H54 (cell line): ENCODE data around the gene OBSCN.

Source experiments
- DNase-seq: peaks from one replicate; pipeline ENCODE4 v3.0.0; 2011; ENCODE audit warnings: low spot score, mixed read lengths; ENCODE audit not compliant: insufficient read length
- FAIRE-seq: peaks from 3 replicates; lab custom pipeline; 2011; peaks lifted over from hg19 to GRCh38; lab: Jason Lieb, UNC
- POLR2A ChIP-seq: IDR thresholded peaks from 2 replicates; pipeline ENCODE4 v1.6.1; 2011; ENCODE audit warnings: low read depth, mild to moderate bottlenecking, low read length

Gene OBSCN

DNA sequence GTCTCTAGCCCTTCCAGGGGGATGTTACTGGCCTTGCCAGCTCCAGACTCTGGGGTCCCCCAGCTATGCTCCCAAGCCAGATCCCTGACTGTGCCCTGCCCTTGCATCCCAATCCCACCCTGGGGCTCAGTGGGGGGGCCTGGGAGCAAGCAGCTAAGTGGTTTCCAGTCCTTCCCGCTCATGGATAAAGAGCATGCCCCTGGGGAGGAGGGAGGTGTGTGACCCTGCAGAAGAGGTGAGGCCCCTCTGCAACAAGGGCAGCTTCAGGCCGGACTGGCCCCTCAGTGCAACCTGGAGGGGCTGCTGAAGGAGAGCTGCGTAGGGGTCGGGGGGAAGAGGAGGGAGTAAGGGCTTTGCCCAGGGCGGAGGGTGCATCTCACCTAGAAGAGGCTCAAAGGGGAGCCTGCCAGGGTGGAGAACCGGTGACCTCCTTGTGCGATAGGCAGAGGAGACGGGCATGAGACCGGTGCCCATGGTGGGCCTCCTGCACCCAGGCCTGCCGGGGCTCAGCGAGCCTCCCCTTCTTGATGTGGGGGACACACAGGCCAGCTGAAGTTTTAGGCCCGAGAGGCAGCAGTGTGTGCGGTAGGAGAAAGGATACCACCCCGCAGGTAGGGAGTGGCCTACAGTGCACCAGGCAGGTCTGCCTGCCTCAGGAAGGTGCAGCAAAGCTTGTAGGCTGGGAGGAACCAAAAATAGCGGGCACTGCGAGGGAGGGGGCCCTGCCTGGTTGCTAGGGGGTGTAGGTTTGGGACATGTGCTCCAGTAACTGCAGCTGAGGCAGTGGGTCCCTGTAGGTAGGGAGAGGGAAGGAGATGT, 3.1 kb downstream of the OBSCN start:
- FAIRE-seq (no peak), DNase-seq (no peak)
- no peak for TF ChIP-seq POLR2A

DNA sequence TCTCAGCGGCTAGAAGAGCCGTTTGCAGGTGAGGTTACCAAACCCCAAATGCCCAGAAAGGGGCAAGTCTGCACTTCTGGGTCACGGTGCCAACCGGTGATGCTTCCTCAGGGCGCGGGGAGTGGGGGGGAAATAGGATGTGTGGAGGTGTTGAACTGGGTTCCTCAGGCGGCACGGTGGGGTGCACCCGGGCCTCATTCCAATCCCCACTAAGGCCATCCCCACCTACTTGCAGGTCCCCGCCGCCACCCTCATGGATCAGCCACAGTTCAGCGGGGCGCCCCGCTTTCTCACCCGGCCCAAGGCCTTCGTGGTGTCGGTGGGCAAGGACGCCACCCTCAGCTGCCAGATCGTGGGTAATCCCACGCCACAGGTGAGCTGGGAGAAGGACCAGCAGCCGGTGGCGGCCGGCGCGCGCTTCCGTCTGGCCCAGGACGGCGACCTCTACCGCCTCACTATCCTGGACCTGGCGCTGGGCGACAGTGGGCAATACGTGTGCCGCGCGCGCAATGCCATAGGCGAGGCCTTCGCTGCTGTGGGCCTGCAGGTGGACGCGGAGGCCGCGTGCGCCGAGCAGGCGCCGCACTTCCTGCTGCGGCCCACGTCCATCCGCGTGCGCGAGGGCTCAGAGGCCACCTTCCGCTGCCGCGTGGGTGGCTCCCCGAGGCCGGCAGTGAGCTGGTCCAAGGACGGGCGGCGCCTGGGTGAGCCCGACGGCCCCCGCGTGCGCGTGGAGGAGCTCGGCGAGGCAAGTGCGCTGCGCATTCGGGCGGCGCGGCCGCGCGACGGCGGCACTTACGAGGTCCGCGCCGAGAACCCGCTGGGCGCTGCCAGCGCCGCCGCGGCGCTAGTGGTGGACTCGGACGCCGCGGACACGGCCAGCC, 3.9 kb downstream of the OBSCN start:
- TF ChIP-seq POLR2A = no peak
- FAIRE-seq (no peak), DNase-seq (no peak)

DNA sequence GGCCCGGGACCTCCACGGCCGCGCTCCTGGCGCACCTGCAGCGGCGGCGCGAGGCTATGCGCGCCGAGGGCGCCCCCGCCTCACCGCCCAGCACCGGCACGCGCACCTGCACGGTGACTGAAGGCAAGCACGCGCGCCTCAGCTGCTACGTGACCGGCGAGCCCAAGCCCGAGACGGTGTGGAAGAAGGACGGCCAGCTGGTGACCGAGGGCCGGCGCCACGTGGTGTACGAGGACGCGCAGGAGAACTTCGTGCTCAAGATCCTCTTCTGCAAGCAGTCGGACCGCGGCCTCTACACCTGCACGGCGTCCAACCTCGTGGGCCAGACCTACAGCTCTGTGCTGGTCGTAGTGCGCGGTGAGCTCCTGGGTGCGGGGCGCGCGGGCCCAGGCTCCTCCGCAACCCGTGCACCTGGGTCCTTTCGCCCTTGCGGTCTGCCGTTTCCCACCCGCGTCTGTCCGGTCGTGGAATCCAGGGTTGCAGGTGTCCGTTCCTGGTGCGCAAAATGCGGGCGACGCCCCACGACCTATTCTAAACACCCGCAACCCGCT, 4.6 kb downstream of the OBSCN start:
- DNase-seq (no peak), FAIRE-seq (no peak)
- TF ChIP-seq POLR2A = no peak

DNA sequence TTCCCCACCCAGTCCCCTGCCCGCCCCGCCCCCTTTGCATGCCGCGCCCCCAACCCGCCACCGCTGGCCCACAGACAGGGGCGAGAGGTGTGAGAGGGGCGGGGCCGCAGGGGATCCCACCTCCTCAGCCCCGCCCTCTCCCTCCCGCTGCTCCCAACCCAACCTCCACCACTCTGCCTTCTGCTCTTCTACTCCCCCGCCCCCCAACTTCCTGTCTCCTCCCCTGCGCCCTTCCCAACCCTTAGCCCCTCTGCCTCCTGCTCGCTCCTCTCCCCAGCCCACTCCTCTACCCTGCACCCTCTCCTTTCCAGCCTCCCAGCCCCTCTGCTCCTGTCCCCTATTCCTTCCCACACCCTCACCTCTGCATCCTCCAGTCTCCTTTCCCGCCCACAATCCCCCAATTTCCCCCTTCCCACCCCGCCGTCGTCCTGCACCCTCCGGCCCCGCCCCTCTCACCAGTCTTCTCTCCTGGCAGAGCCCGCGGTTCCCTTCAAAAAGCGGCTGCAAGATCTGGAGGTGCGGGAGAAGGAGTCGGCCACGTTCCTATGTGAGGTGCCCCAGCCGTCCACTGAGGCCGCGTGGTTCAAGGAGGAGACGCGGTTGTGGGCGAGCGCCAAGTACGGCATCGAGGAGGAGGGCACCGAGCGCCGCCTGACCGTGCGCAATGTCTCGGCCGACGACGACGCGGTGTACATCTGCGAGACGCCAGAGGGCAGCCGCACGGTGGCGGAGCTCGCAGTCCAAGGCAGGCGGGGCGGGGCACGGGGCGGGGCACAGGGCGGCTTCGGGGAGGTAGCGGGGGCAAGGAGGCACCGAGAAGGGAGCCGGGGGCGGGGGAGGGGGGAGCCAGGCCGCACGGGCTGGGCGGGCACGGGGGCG, 5.4 kb downstream of the OBSCN start:
- DNase-seq (peak; percentile 97), FAIRE-seq (no peak)

DNA sequence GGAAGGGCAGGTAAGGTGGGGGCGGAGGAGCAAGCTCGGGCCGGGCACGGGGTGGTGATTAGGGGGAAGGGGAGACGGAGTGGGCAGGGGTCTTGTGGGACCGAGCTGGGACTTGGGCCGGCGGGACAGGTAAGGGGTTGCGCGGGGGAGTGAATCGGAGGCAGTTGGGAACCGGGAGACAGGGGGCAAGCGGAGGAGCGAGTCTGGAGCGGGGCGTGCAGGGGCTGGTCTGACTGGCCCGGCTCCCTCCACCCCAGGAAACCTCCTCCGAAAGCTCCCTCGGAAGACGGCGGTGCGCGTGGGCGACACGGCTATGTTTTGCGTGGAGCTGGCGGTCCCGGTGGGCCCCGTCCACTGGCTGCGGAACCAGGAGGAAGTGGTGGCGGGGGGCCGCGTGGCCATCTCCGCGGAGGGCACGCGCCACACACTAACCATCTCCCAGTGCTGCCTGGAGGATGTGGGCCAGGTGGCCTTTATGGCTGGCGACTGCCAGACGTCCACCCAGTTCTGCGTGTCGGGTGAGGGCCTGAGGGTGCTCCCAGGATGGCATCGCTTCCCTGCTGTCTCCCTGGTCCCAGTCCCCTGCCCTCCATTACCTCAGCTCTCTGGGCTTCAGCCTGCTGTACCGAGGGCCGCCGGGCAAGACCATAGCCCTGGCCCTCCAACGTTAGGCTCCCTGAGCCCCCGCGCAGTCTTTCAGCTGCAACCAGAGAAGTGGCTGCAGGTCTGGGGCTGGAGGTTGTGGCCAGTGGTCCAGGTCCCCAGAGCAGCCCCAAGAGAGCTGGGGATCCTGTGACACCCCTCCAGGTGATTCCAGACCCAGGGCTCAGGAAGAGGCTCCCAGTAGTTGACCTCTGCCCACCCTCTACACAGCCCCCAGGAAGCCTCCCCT, 6.3 kb downstream of the OBSCN start:
- DNase-seq (no peak), FAIRE-seq (no peak)
- TF ChIP-seq POLR2A = no peak

More for the DNA sequence above, 5.4 kb downstream of the OBSCN start:
- TF ChIP-seq POLR2A = peak; percentile 59

DNA sequence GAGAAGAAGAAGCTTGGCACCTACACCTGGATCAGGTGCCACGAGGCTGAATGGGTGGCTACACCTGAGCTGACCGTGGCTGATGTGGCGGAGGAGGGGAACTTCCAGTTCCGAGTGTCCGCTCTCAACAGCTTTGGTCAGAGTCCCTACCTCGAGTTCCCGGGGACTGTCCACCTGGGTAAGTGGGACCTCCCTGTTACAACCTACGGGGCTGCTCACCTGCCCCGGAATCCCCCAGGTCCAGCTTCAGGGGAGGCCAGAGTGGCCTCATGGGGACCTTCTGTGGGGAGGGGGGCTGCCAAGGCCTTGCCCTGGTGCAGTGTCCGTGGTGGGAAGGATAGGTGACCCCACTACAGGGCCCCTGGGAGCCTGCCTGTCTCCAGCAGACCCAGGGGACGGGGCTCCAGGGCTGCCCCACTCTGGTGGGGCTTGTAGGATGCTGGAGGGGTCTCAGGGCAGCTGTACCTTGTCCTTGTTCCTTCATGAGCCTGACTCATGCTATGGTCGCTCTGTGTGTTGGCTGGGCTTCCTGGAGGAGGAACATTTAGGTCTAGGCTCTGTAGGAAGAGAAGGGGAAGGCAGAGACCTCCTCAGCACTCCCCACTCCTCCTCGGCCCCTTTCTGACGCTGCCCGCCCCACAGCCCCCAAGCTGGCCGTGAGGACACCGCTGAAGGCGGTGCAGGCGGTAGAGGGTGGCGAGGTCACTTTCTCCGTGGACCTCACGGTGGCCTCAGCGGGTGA, 7.2 kb downstream of the OBSCN start:
- FAIRE-seq = no peak
- TF ChIP-seq POLR2A = no peak
- DNase-seq = no peak

DNA sequence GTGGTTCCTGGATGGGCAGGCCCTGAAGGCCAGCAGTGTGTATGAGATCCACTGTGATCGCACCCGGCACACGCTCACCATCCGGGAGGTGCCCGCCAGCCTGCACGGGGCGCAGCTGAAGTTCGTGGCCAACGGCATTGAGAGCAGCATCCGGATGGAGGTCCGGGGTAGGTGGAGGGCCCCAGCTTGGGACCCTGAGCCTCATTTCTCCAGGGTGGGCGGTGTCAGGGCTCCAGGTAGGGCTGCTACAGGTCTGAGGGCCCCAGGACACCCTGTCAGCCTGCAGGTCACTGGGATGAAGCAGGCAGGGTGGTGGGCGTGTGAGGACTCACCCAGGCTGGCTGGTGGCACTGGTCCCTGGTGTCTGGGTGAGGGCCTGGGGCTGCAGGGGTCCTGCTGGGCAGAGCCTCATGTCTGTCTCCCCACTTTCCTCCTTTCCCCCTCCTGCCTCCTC, 7.8 kb downstream of the OBSCN start:
- no peak for TF ChIP-seq POLR2A
- no peak for FAIRE-seq

DNA sequence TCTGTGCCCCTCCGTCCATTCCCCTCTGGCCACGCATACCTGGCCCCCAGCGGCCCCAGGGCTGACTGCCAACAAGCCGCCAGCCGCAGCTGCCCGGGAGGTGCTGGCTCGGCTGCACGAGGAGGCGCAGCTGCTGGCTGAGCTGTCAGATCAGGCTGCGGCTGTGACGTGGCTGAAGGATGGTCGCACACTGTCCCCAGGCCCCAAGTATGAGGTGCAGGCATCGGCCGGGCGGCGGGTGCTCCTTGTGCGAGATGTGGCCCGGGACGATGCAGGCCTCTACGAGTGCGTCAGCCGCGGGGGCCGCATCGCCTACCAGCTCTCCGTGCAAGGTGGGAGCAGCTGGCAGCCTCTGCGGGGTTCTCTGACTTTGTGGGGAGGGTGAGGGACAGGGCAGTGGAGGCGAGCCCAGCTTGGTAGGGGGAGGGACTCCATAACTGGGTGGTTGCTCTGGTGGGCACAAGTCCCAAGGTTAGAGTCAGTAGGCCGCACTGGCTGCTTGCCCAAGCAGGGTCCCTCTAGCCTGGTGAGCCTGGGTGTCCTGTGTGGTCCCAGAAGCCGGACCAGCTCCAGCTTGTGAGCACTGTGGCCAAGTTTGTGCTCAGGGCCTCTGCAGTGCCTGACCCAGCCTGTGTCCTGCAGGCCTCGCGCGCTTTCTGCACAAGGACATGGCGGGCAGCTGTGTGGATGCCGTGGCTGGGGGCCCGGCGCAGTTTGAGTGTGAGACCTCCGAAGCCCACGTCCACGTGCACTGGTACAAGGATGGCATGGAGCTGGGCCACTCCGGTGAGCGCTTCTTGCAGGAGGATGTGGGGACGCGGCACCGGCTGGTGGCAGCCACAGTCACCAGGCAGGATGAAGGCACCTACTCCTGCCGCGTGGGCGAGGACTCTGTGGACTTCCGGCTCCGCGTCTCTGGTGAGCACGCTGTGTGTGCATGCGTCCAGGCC, 8.8 kb downstream of the OBSCN start:
- no peak for DNase-seq
- TF ChIP-seq POLR2A = no peak
- FAIRE-seq = no peak

More for the DNA sequence above, 7.8 kb downstream of the OBSCN start:
- no peak for DNase-seq

DNA sequence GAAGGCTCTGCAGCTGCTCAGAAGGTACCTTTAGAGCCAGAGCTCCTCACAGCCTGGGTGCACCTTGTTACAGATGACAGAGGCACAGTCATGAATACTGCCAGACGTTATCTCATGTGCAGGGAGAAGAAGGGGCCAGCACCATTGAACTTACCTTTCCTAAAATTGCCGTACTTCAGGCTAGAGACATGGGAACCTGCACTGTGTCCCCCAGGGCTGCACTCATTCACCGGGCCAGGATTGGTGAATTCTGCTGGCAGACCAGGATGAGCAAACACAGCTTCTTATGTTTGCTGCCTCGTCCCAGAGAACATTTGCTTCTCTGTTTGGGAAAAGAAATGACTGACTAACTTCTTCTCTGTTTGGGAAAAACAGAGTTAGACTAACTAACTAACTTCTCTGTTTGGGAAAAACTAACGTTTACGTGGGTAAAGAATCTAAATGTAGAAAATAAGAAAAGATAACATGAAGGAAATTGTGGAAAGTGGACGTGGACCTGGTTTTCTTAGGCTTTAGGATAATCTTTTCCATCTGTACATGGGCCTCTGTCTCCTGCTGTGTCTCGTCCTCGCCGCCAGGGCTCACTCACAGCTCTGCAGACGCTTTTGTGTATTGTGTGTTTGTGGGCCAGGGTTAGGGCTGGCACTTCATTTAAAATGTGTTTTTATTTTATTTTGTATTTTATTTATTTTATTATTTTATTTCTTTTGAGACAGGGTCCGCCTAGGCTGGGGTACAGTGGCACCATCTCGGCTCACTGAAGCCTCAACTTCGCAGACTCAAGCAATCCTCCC, 9.9 kb downstream of the OBSCN start:
- DNase-seq (no peak), FAIRE-seq (no peak)
- TF ChIP-seq POLR2A = no peak

DNA sequence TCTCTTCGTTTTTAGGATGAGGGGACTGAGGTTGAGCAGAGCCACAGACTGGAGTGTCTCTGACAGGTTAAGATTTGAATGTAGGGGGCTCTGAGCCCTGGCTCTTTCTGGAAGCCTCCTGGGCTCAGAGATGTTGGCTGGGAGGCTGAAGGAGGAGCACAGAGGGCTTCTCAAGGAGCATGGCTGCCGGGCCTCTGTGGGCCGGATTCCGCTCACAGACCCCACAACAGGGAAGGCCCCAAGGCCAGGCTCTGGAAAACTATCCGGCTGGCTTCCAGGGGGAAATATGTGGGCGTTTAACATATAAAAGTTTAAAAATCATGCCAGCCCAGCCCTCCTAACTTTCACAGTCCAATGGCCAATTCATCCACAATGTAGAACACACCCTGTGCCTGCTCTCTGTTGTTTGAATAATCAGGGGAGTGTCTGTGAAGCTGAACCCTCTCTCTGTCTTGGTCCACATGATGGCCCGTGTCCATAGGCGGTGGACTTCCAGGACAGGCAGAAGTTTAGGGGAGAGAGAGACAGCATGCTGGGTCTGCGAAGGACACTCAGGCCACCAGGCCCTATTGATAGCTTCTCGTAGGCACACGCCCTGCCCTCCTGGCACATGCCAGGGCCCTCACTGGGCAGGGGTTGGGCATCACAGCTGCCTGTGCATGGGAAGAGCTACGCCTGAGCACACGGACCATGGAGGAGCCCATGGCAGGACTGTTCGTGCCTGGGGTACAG, 10.8 kb downstream of the OBSCN start:
- DNase-seq (no peak), FAIRE-seq (no peak)
- TF ChIP-seq POLR2A = no peak
